ENCODE results near the gene STAT6.
"Not testable (repeated sequence)": the region's sequence is repeated elsewhere in the genome, so short reads cannot be mapped to it uniquely, and the experiment has no call there.

The STAT6 gene

DNA sequence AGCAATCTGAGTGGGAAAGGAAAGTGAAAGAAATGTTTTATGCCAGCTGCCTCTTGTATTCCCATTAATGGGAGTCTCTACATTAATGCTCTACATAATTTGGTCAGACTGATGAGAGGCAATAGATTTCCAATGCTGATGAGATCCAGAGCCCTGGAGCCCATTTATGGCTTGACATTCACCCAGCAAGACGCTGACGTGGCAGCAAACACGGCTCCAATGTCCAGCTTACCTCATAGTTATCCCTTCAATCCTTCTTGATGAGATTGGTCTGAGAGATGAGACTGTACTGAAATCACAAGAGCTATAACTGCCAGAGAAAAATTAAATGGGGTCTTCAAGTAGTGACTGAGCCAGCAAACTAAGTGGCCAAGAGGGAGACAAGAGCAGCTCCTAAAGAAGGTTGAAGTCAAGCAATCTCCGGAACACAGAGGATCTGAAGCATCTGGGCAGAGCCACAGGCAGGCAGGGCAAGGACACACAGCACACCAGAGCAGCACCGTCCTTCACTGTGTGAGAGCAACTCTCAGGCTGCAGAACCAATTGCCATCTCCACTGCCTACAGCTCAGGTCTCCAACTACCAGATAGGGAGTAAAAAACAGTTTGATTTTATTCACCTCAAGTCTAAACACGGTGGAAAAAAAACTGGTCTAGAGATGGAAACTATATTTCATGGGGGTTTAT lies 54.0 kb downstream of the STAT6 start:
- in situ Hi-C loops (cut with MboI; ENCODE audit: low sequenced_read_pairs) = no loop called here

DNA sequence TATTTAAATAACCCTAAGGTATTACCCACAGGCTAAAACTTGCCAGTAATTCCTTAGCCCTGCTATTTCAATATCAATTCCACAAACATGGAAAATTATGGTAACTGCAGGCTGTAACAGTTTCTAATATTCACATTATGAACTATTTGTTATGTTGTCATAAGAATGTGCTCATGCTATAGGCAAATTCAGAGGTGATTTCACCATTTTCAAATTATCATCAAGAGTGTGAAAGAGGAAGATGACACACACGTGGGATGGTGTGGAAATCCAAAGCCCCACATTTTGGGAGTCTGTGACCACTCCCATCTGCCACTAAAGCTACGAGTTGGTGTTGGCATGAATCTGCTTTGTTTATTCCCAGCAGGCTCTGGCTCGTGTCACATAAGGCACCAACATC lies 55.3 kb downstream of the STAT6 start:
- in situ Hi-C loops (cut with MboI; ENCODE audit: low sequenced_read_pairs) = no loop called here

DNA sequence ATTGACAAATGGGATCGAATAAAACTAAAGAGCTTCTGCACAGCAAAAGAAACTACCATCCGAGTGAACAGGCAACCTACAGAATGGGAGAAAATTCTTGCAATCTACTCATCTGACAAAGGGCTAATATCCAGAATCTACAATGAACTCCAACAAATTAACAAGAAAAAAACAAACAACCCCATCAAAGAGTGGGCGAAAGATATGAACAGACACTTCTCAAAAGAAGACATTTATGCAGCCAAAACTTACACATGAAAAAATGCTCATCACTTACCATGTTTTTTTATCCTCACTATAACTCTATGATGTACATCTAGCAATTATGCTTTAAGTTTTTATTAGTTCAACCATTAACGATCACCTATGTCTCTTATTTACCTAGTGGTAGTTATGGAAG lies 57.3 kb downstream of the STAT6 start:
- in situ Hi-C loops (cut with MboI; ENCODE audit: low sequenced_read_pairs) = not testable (repeated sequence)

- in situ Hi-C loops (cut with MboI; ENCODE audit: low sequenced_read_pairs) = not testable (repeated sequence)
These were observed 58.0 kb downstream of the STAT6 start for GRCh38 chr12:57053146-57053545.

GRCh38 chr12:57051011-57051410 lies 60.2 kb downstream of the STAT6 start:
- in situ Hi-C loops (cut with MboI; ENCODE audit: low sequenced_read_pairs) = no loop called here

- in situ Hi-C loops (cut with MboI; ENCODE audit: low sequenced_read_pairs) = no loop called here
These were observed 61.3 kb downstream of the STAT6 start, which contains the start of gene MYO1A for GRCh38 chr12:57049890-57050289. Gene MYO1A (minus strand): TSS chr12:57050129. CDS start chr12:57048323, 1,806 bp downstream.

GRCh38 chr12:57049119-57049446 lies 62.1 kb downstream of the STAT6 start:
- in situ Hi-C loops (cut with MboI; ENCODE audit: low sequenced_read_pairs) = no loop called here

DNA sequence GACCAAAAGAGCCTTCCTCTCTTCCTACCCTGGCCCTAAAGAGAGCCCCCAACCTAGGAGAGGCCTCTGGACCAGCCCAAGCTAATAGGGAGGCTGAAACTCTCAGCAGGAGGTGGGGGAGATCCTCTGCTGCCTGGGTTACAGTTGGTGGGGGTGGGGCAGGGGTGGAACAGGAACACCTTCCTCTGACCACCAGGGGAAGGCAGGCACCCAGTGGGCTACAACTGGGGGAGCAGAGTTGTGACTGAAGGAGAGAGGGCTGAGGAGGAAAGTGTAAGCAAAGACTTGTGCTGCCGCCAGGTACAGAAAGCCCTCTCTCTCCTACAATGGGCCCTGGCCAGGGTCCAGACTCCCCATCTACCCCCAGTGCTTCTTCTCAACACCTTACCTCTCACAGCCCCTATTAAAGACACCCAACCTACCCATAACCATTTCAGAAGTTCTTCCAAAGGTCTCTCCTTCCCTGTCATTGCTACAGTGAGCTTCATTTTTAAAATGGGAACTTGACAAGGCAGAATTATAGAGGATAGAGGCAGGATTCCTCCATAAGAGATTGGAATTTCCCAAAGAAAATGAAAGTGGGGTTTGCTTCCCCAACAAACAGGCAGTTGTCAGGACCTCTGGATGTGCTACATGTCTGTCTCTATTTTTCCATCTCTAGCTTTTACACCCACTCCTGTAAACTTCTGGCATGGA lies 62.6 kb downstream of the STAT6 start:
- in situ Hi-C loops (cut with MboI; ENCODE audit: low sequenced_read_pairs) = no loop called here

DNA sequence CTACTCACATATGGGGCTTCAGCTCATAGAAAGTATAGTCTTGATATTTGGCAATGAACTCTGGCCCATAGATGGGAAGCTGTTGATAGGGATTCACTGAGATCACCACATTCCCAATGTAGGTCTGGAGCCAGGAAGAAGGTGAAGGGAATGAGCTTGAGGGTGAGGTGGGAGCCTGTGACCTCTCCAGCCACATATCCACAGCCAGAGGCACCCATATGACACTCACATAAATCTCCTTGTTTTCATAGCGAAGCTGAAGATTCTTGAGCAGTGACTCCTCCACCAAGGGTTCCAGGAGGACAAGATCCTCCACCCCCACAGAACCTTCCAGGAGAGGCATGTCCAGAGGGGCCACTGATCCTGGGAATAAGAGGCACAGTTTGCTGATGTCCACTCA lies 63.2 kb downstream of the STAT6 start:
- in situ Hi-C loops (cut with MboI; ENCODE audit: low sequenced_read_pairs) = no loop called here

DNA sequence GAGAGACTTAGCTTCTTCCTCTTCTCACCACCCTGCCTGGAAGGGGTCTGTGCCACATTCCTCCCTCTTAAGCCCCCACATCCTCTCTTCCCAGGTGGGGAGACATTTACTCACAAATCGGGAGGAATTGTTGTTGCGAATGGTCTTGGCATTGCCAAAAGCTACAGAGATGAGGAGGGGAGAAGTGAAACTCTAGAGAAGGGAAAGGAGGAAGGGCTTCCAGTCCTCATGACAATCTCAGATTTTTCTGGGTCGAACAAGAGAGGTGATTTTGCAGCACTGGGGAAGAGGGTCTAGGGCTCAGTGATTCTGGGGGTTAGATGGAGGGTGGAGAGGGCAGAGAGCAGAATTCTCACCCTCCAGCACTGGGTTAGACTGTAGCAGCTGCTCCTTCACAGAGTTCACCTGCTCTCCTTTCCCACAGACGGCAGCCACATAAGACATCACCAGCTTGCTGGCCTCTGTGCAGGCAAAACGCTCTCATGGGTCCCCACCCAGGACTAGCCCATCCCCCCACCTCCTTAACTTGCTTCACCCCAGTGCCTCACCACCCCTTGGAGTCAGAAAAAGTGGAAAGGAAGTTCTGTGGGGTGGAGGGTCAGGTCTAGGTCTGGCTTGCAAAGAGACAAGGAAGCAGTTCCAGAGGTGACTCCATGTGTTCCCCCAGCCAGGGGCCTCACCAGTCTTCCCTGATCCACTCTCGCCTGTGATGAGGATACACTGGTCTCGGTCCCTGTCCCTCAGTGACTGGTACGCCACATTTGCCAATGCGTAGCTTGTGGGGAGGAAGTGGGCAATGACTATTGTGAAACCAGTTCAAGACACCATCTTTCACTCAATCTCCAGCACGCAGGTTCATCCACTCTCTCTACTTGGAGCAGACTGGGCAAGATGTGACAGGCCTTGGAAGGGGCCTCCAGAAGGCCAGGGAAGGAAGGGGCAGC lies 63.9 kb downstream of the STAT6 start:
- in situ Hi-C loops (cut with MboI; ENCODE audit: low sequenced_read_pairs) = no loop called here

DNA sequence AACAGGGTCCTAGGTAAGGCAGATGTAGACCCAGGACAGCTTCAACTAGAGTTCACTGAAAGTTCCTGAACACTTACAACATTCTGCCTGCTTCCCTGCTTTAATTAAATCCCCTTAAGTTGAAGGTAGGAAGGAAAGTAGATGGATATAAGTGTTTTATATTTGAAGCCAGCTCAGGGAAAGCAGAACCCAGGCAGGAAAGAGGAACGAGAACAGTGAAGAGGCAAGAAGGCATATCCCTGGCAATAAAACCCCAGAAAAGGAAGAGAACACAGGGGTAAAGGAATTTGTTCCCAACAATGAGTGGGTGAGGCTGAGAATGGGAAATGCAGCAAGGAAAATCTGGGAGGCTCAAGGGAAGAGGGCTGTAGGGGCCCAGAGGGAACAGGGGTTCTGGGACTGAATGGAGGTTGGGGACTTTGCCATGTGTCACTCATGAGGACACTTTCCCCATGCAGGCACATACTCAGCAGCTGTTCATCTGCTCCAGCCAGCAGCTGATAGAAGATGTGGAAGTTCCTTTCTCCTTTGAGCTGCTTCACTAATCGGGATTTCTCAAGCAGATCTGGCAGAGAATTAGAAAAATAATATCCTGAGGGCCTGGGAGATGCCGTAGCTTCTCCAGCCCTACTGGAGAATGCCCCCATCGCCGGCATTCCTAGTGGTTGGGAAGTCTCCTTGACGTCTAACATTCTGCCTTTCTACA lies 64.9 kb downstream of the STAT6 start:
- in situ Hi-C loops (cut with MboI; ENCODE audit: low sequenced_read_pairs) = no loop called here
